LNCaP clone FGC (cell line): Measurements from ENCODE around the gene CYB561D1.

Experiments used
- DNase-seq: peaks from one replicate; pipeline ENCODE4 v3.0.0-alpha.2; 2011; ENCODE audit warnings: low read depth
- H3K4me3 ChIP-seq: 2 replicates; pipeline ENCODE4 v1.5.1; 2011; ENCODE audit warnings: mild to moderate bottlenecking, low read depth, low read length, control low read depth
- CTCF ChIP-seq: IDR thresholded peaks from 2 replicates; pipeline ENCODE4 v1.5.1; 2012; ENCODE audit warnings: mild to moderate bottlenecking; ENCODE audit not compliant: control insufficient read depth, insufficient read depth; ENCODE audit errors: extremely low read depth

The CYB561D1 gene

GRCh38 chr1:109481646-109482045 is 12.2 kb upstream of the CYB561D1 start:
- TF ChIP-seq CTCF, result no peak
- DNase-seq, result no peak
- no peak overlapping the region for H3K4me3 ChIP-seq

GRCh38 chr1:109482242-109482641 is 11.7 kb upstream of the CYB561D1 start:
- no peak for DNase-seq
- no peak overlapping the region for H3K4me3 ChIP-seq
- no peak for TF ChIP-seq CTCF

GRCh38 chr1:109482791-109483671 is 10.9 kb upstream of the CYB561D1 start:
- peak overlapping the region; percentile 56 for H3K4me3 ChIP-seq
- no peak for DNase-seq

GRCh38 chr1:109483672-109484518 is 10.0 kb upstream of the CYB561D1 start, which contains the start of gene ATXN7L2:
TSS of gene ATXN7L2 (plus strand) at chr1:109483905. CDS start at chr1:109483954, 49 bp downstream.
- TF ChIP-seq CTCF, result no peak
- peak within 1 kb of the TSS; percentile 85 for H3K4me3 ChIP-seq
- DNase-seq, result peak; percentile 64

More at GRCh38 chr1:109482791-109483671, 10.9 kb upstream of the CYB561D1 start:
- no peak for TF ChIP-seq CTCF

- no peak for TF ChIP-seq CTCF
- DNase-seq, result no peak
- H3K4me3 ChIP-seq, result peak overlapping the region; percentile 85
Measured at GRCh38 chr1:109484519-109484975, 9.3 kb upstream of the CYB561D1 start.

- H3K4me3 ChIP-seq, result peak overlapping the region; percentile 85
- no peak for DNase-seq
- TF ChIP-seq CTCF, result no peak
Measured at GRCh38 chr1:109485001-109485400, 8.9 kb upstream of the CYB561D1 start.
